Liver (tissue), 9 donors: ENCODE measurements around the gene PIP4K2C. TPM values are rescaled to one million over a fixed set of nuclear protein-coding genes. Genes with fewer than 3 reads are reported as not detected.
"Not testable (repeated sequence)": the region's sequence is repeated elsewhere in the genome, so short reads cannot be mapped to it uniquely, and the experiment has no call there.

Experiments
- DNase-seq: peaks from one replicate; pipeline ENCODE4 v3.0.0-alpha.2; 2017; ENCODE audit warnings: low spot score
- H3K27ac ChIP-seq, 2 donors: one replicate each; pipeline ENCODE4 v1.7.0; 2013; ENCODE audit warnings: inconsistent platforms in 2 of 2, low read length in 2 of 2, control low read depth in 1 of 2, low read depth in 1 of 2, mild to moderate bottlenecking in 1 of 2
- H3K27me3 ChIP-seq, 4 donors: one replicate each; pipeline versions ENCODE4 v1.6.1 to v1.7.0; 2013; ENCODE audit warnings: low read length in 3 of 4, inconsistent platforms in 1 of 4, mild to moderate bottlenecking in 1 of 4, moderate library complexity in 1 of 4; ENCODE audit not compliant: control insufficient read depth in 4 of 4, insufficient read depth in 4 of 4
- H3K36me3 ChIP-seq, 4 donors: one replicate each; pipeline versions ENCODE4 v1.6.1 to v1.7.0; 2013; ENCODE audit warnings: low read length in 3 of 4, mild to moderate bottlenecking in 3 of 4, low read depth in 1 of 4, moderate library complexity in 1 of 4; ENCODE audit not compliant: control insufficient read depth in 4 of 4, insufficient read depth in 3 of 4
- H3K4me1 ChIP-seq, 4 donors: one replicate each; pipeline versions ENCODE4 v1.6.1 to v1.7.0; 2013; ENCODE audit warnings: low read length in 3 of 4, mild to moderate bottlenecking in 3 of 4, moderate library complexity in 1 of 4; ENCODE audit not compliant: control insufficient read depth in 4 of 4, insufficient read depth in 4 of 4
- H3K4me3 ChIP-seq, 3 donors: one replicate each; pipeline versions ENCODE4 v1.6.1 to v1.7.0; 2013; ENCODE audit warnings: low read length in 3 of 3, control low read depth in 1 of 3, low read depth in 1 of 3, mild to moderate bottlenecking in 1 of 3
- H3K9ac ChIP-seq, 2 donors: one replicate each; pipeline ENCODE4 v1.7.0; 2013; ENCODE audit warnings: low read length in 2 of 2, mild to moderate bottlenecking in 2 of 2, moderate library complexity in 2 of 2, control low read depth in 1 of 2, low read depth in 1 of 2
- H3K9me3 ChIP-seq, 4 donors: one replicate each; pipeline versions ENCODE4 v1.6.1 to v1.7.0; 2013; ENCODE audit warnings: low read length in 3 of 4; ENCODE audit not compliant: control insufficient read depth in 4 of 4
- ATF3 ChIP-seq: IDR thresholded peaks from 2 replicates; pipeline ENCODE4 v1.6.1; 2016; ENCODE audit warnings: antibody characterized with exemption
- CTCF ChIP-seq: fragments of 150-350 bp; IDR thresholded peaks from 2 replicates; pipeline ENCODE4 v1.5.1; 2017; ENCODE audit warnings: improper control_type of control experiment, low read depth, low read length; ENCODE audit not compliant: missing input control
- EGR1 ChIP-seq, 2 donors: IDR thresholded peaks; 2 replicates each; pipeline ENCODE4 v1.6.1; 2016 to 2018; ENCODE audit warnings: antibody characterized with exemption in 2 of 2, low read depth in 2 of 2
- FOXA1 ChIP-seq: IDR thresholded peaks from 2 replicates; pipeline ENCODE4 v1.6.1; 2016; ENCODE audit warnings: antibody characterized with exemption
- FOXA2 ChIP-seq: IDR thresholded peaks from 2 replicates; pipeline ENCODE4 v1.6.1; 2016; ENCODE audit warnings: antibody characterized with exemption
- GABPA ChIP-seq, 2 donors: IDR thresholded peaks in 1 of 2; conservative IDR thresholded peaks in 1 of 2; 2 replicates each; pipeline ENCODE4 v1.6.1; 2016; ENCODE audit warnings: antibody characterized with exemption in 2 of 2, mild to moderate bottlenecking in 1 of 2, moderate library complexity in 1 of 2
- HNF4A ChIP-seq, 2 donors: conservative IDR thresholded peaks; 2 replicates each; pipeline ENCODE4 v1.6.1; 2016; ENCODE audit warnings: antibody characterized with exemption in 2 of 2, mild to moderate bottlenecking in 2 of 2
- MAX ChIP-seq: IDR thresholded peaks from 2 replicates; pipeline ENCODE4 v1.6.1; 2016; ENCODE audit warnings: antibody characterized with exemption
- NR2F2 ChIP-seq: IDR thresholded peaks from 2 replicates; pipeline ENCODE4 v1.6.1; 2016; ENCODE audit warnings: antibody characterized with exemption
- RAD21 ChIP-seq, 2 donors: IDR thresholded peaks; 2 replicates each; pipeline ENCODE4 v1.6.1; 2016; ENCODE audit warnings: antibody characterized with exemption in 2 of 2, mild to moderate bottlenecking in 2 of 2
- RXRA ChIP-seq, 2 donors: IDR thresholded peaks; 2 replicates each; pipeline ENCODE4 v1.6.1; 2017 to 2018; ENCODE audit warnings: antibody characterized with exemption in 2 of 2, mild to moderate bottlenecking in 1 of 2
- SP1 ChIP-seq: IDR thresholded peaks from 2 replicates; pipeline ENCODE4 v1.6.1; 2018; ENCODE audit warnings: antibody characterized with exemption, mild to moderate bottlenecking
- TAF1 ChIP-seq: conservative IDR thresholded peaks from 2 replicates; pipeline ENCODE4 v1.6.1; 2016; ENCODE audit warnings: antibody characterized with exemption, mild to moderate bottlenecking
- YY1 ChIP-seq: IDR thresholded peaks from 2 replicates; pipeline ENCODE4 v1.6.1; 2016; ENCODE audit warnings: antibody characterized with exemption, mild to moderate bottlenecking
- ZBTB33 ChIP-seq: IDR thresholded peaks from 2 replicates; pipeline ENCODE4 v1.6.1; 2016; ENCODE audit warnings: antibody characterized with exemption
- WGBS: extraction: QIAGEN DNeasy Blood & Tissue Kit; methylation state at CpG from one replicate; pipeline ENCODE4 v1.1.7; 2013; 5-methylcytosine and 5-hydroxymethylcytosine counted together
- polyA plus RNA-seq, 2 donors: library from polyadenylated mRNA; stranded (reverse) in 1 of 2; unstranded in 1 of 2; fragments of 200-250 nt in 1 of 2; fragments of >200 nt in 1 of 2; fragmentation: Nextera tagmentation in 1 of 2; extraction: Ambion mirVana in 1 of 2; gene quantifications; one replicate each; pipeline versions ENCODE4 v1.2.1 to v1.2.3, GENCODE V29; 2013 to 2015
- total RNA-seq, 2 donors: library from RNA; depleted of rRNA; stranded (reverse); fragments of >200 nt; gene quantifications; one replicate each; pipeline ENCODE4 v1.2.3, GENCODE V29; 2014
- donor health status: healthy.
- donor health status: healthy.
- donor health status: healthy.
- donor health status: healthy.
- donor health status: healthy.

PIP4K2C gene
- total and polyA plus RNA-seq, 4 donors: 6.5 to 11.9 (median 9.4) TPM

- no peak overlapping the region for H3K9ac ChIP-seq
- TF ChIP-seq ZBTB33: no peak
- TF ChIP-seq EGR1 (IDR thresholded peaks at IDR 0.05; ENCODE audit: low read depth in 2 of 2): no peak
- no peak for TF ChIP-seq RXRA (IDR thresholded peaks at IDR 0.05)
- TF ChIP-seq MAX: no peak
- no peak for TF ChIP-seq CTCF
- no peak for TF ChIP-seq ATF3
- TF ChIP-seq TAF1: no peak
- no peak for TF ChIP-seq NR2F2
- no peak for TF ChIP-seq SP1
- no peaks in the 10 kb centered on the region for H3K27me3 ChIP-seq
- no peak overlapping the region for H3K4me3 ChIP-seq
- H3K36me3 ChIP-seq: no peaks in the 10 kb centered on the region
- H3K4me1 ChIP-seq: peaks cover 1 to 21% (median 13%) of the 10 kb centered on the region in 4 donors
- 82% methylated on average over 3 of the region's 3 CpGs for WGBS
- no peak overlapping the region for H3K27ac ChIP-seq
- H3K9me3 ChIP-seq: no peaks in the 10 kb centered on the region
- no peak for DNase-seq
These were observed 4.9 kb upstream of the PIP4K2C start for GRCh38 chr12:57586128-57586527.

GRCh38 chr12:57586832-57587429 lies 4.1 kb upstream of the PIP4K2C start:
- Histone ChIP-seq H3K9ac (no peak overlapping the region), H3K27me3 (no peaks in the 10 kb centered on the region), H3K4me3 (no peak overlapping the region), H3K27ac (no peak overlapping the region), H3K4me1 (peaks cover 4 to 29% (median 18%) of the 10 kb centered on the region in 4 donors), H3K36me3 (no peaks in the 10 kb centered on the region), H3K9me3 (no peaks in the 10 kb centered on the region)
- WGBS: 59% methylated on average over 3 of the region's 3 CpGs
- no peak for DNase-seq
- TF ChIP-seq YY1 (peak; percentile 78), ZBTB33 (peak; percentile 44), MAX (peak; percentile 20), RXRA (IDR thresholded peaks at IDR 0.05) (peak; percentile 16 to 22), FOXA2 (no peak), HNF4A (conservative IDR thresholded peaks at IDR 0.05) (peak; percentile 36 to 48), FOXA1 (no peak), RAD21 (IDR thresholded peaks at IDR 0.05) (peak; percentile 15 to 44), GABPA (IDR thresholded peaks at IDR 0.05 in 1 of 2, conservative IDR thresholded peaks at IDR 0.05 in 1 of 2) (peak in 1 of 2 donors; percentile 30)

GRCh38 chr12:57588951-57589610 lies 1.9 kb upstream of the PIP4K2C start:
- WGBS: 88% methylated on average over 15 of the region's 15 CpGs
- peaks cover 6 to 31% (median 18%) of the 10 kb centered on the region in 4 donors for H3K4me1 ChIP-seq
- DNase-seq: not testable (repeated sequence)

More at GRCh38 chr12:57588951-57589610, 1.9 kb upstream of the PIP4K2C start:
- not testable (repeated sequence) for H3K27me3 ChIP-seq, H3K9ac ChIP-seq, H3K4me3 ChIP-seq, H3K9me3 ChIP-seq, H3K36me3 ChIP-seq, H3K27ac ChIP-seq
